Calu3 (cell line): Measurements from ENCODE around the gene KMT2C. TPM values are rescaled to one million over a fixed set of nuclear protein-coding genes. Genes with fewer than 3 reads are reported as not detected.
"Not testable (repeated sequence)": the region's sequence is repeated elsewhere in the genome, so short reads cannot be mapped to it uniquely, and the experiment has no call there.

Source experiments
- BruUV-seq: library from RNA; stranded (reverse); fragments of 400-500 nt; replicated peaks from 2 replicates; lab custom pipeline; 2021; lab: Mats Ljungman, UMichigan
- CTCF ChIA-PET: fragments of 300-600 bp; sonication (Branson Sonifier 250); formaldehyde crosslinking; loops from one replicate; lab custom pipeline; 2022; ENCODE audit warnings: antibody characterized with exemption; lab: Charles Lee
- DNase-seq: peaks from one replicate; pipeline ENCODE4 v3.0.0; 2022
- H3K27ac Mint-ChIP-seq: one replicate; pipeline ENCODE4 v1.8.0; 2022; ENCODE audit warnings: mixed read lengths; ENCODE audit not compliant: unreplicated experiment
- H3K27me3 Mint-ChIP-seq: one replicate; pipeline ENCODE4 v1.8.0; 2022; ENCODE audit warnings: mixed read lengths; ENCODE audit not compliant: unreplicated experiment
- H3K36me3 Mint-ChIP-seq: one replicate; pipeline ENCODE4 v1.8.0; 2022; ENCODE audit warnings: mild to moderate bottlenecking, moderate library complexity, mixed read lengths; ENCODE audit not compliant: insufficient read depth, unreplicated experiment
- H3K4me1 Mint-ChIP-seq: one replicate; pipeline ENCODE4 v1.8.0; 2022; ENCODE audit warnings: mild to moderate bottlenecking, low read depth, mixed read lengths; ENCODE audit not compliant: unreplicated experiment
- H3K4me3 Mint-ChIP-seq: one replicate; pipeline ENCODE4 v1.8.0; 2022; ENCODE audit warnings: mild to moderate bottlenecking, low read depth, moderate library complexity, mixed read lengths; ENCODE audit not compliant: unreplicated experiment
- H3K9me3 Mint-ChIP-seq: one replicate; pipeline ENCODE4 v1.8.0; 2022; ENCODE audit warnings: low read depth, mixed read lengths; ENCODE audit not compliant: unreplicated experiment
- CTCF ChIP-seq: fragments of 200-600 bp; IDR thresholded peaks from one replicate; pipeline ENCODE4 v1.8.0; 2022; ENCODE audit warnings: antibody characterized with exemption; ENCODE audit not compliant: unreplicated experiment
- intact Hi-C: fragments of 100-400 bp; cut with micrococcal nuclease; formaldehyde crosslinking; loops from one replicate; pipeline ENCODE4 v1.10.0; 2022; ENCODE audit not compliant: unreplicated experiment
- total RNA-seq: library from RNA; stranded (reverse); gene quantifications from 2 replicates; pipeline ENCODE4 v1.2.3, GENCODE V29; 2022

KMT2C gene
- total RNA-seq, 1 experiment from 2014 or later: 73.4 TPM

GRCh38 chr7:152403726-152404125, 32.1 kb downstream of the KMT2C start:
- intact Hi-C loops: no loop called here
- CTCF ChIA-PET: no interaction called here

GRCh38 chr7:152402384-152403250, 33.2 kb downstream of the KMT2C start:
- no peaks in the 10 kb centered on the region for H3K27me3 Mint-ChIP-seq
- BruUV-seq: no TSS peak
- H3K36me3 Mint-ChIP-seq: peaks cover 4% of the 10 kb centered on the region
- H3K4me3 Mint-ChIP-seq: no peak overlapping the region
- DNase-seq: no peak
- TF ChIP-seq CTCF: no peak
- intact Hi-C loops: no loop called here
- peaks cover 7% of the 10 kb centered on the region for H3K4me1 Mint-ChIP-seq
- H3K27ac Mint-ChIP-seq: no peak overlapping the region
- no peaks in the 10 kb centered on the region for H3K9me3 Mint-ChIP-seq
- CTCF ChIA-PET: no interaction called here

More at GRCh38 chr7:152403726-152404125, 32.1 kb downstream of the KMT2C start:
- no peak overlapping the region for H3K27ac Mint-ChIP-seq
- DNase-seq: no peak
- no peak for TF ChIP-seq CTCF
- peaks cover 4% of the 10 kb centered on the region for H3K36me3 Mint-ChIP-seq
- no TSS peak for BruUV-seq
- H3K9me3 Mint-ChIP-seq: no peaks in the 10 kb centered on the region
- no peaks in the 10 kb centered on the region for H3K4me1 Mint-ChIP-seq
- no peaks in the 10 kb centered on the region for H3K27me3 Mint-ChIP-seq
- no peak overlapping the region for H3K4me3 Mint-ChIP-seq

GRCh38 chr7:152399344-152399743, 36.5 kb downstream of the KMT2C start:
- no peak for DNase-seq
- H3K4me1 Mint-ChIP-seq: peaks cover 21% of the 10 kb centered on the region
- peaks cover 4% of the 10 kb centered on the region for H3K36me3 Mint-ChIP-seq
- no peaks in the 10 kb centered on the region for H3K27me3 Mint-ChIP-seq
- H3K4me3 Mint-ChIP-seq: no peak overlapping the region
- no TSS peak for BruUV-seq
- TF ChIP-seq CTCF: no peak
- H3K27ac Mint-ChIP-seq: no peak overlapping the region
- intact Hi-C loops: no loop called here
- CTCF ChIA-PET: no interaction called here
- no peaks in the 10 kb centered on the region for H3K9me3 Mint-ChIP-seq

- DNase-seq: no peak
- no peak overlapping the region for H3K27ac Mint-ChIP-seq
- no TSS peak for BruUV-seq
- intact Hi-C loops: no loop called here
- no peak overlapping the region for H3K4me3 Mint-ChIP-seq
- peaks cover 37% of the 10 kb centered on the region for H3K4me1 Mint-ChIP-seq
- CTCF ChIA-PET: no interaction called here
- H3K9me3 Mint-ChIP-seq: no peaks in the 10 kb centered on the region
- H3K36me3 Mint-ChIP-seq: peaks cover 1% of the 10 kb centered on the region
- TF ChIP-seq CTCF: no peak
- no peaks in the 10 kb centered on the region for H3K27me3 Mint-ChIP-seq
Observed at GRCh38 chr7:152395112-152395511, 40.7 kb downstream of the KMT2C start.

GRCh38 chr7:152394214-152394613, 41.6 kb downstream of the KMT2C start:
- BruUV-seq, H3K27ac Mint-ChIP-seq, H3K27me3 Mint-ChIP-seq, intact Hi-C loops, H3K4me3 Mint-ChIP-seq, H3K9me3 Mint-ChIP-seq, H3K36me3 Mint-ChIP-seq: not testable (repeated sequence)
- peaks cover 37% of the 10 kb centered on the region for H3K4me1 Mint-ChIP-seq
- CTCF ChIA-PET: interaction anchor here (0.5 to 0.6 kb wide), 3 partner anchors 14 to 35 kb away, joined by 3 to 7 read pairs (median 3); no protein-coding TSS in a partner anchor
- peak; percentile 43 for DNase-seq
